Osteocyte (in vitro differentiated cells): ENCODE results near the gene ZNF385B. TPM values are rescaled to one million over a fixed set of nuclear protein-coding genes. Genes with fewer than 3 reads are reported as not detected.
"Not testable (repeated sequence)": the region's sequence is repeated elsewhere in the genome, so short reads cannot be mapped to it uniquely, and the experiment has no call there.

ENCODE experiments used
- DNase-seq: peaks from one replicate; pipeline ENCODE4 v3.0.0; 2021; ENCODE audit warnings: mixed read lengths; ENCODE audit not compliant: unreplicated experiment; ENCODE audit errors: extremely low spot score
- H3K27ac Mint-ChIP-seq: one replicate; pipeline ENCODE4 v1.8.0; 2021; ENCODE audit warnings: mild to moderate bottlenecking, mixed read lengths; ENCODE audit not compliant: unreplicated experiment
- H3K27me3 Mint-ChIP-seq: one replicate; pipeline ENCODE4 v1.8.0; 2021; ENCODE audit warnings: mixed read lengths; ENCODE audit not compliant: unreplicated experiment
- H3K36me3 Mint-ChIP-seq: one replicate; pipeline ENCODE4 v1.8.0; 2021; ENCODE audit warnings: mixed read lengths; ENCODE audit not compliant: unreplicated experiment
- H3K4me1 Mint-ChIP-seq: one replicate; pipeline ENCODE4 v1.8.0; 2021; ENCODE audit warnings: mixed read lengths; ENCODE audit not compliant: unreplicated experiment
- H3K4me3 Mint-ChIP-seq: one replicate; pipeline ENCODE4 v1.8.0; 2021; ENCODE audit warnings: mild to moderate bottlenecking, moderate library complexity, mixed read lengths; ENCODE audit not compliant: unreplicated experiment
- H3K9me3 Mint-ChIP-seq: one replicate; pipeline ENCODE4 v1.8.0; 2021; ENCODE audit warnings: mixed read lengths; ENCODE audit not compliant: unreplicated experiment
- total RNA-seq: library from RNA; stranded (reverse); gene quantifications from 2 replicates; pipeline ENCODE4 v1.2.1, GENCODE V29; 2021
- TF ChIP-seq, protein P1 (sequence below): fragments of 200-600 bp; sonication (generic); IDR thresholded peaks from 2 replicates; pipeline ENCODE4 v1.5.0; 2021; ENCODE audit warnings: antibody characterized with exemption, mild to moderate bottlenecking, moderate library complexity

The ZNF385B gene
- total RNA-seq, 1 donor from 2014 or later: 0.13 TPM

DNA sequence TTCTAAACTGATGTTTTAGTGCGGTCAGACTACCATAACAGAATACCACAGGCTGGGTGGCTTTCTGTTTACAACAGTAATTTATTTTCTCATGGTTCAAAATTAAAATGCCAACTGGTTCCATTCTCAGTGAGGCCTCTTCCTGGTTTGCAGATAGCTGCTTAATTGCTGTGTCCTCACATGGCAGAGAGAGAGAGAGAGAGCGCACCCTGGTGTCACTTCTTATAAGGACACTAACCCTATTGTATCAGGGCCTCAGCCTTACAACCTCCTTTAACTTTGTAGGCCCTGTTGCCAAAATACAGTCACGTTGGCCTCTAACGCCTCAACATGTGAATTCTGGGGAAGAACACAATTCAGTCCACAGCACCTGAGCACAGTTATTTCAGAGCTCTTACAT lies 37.5 kb upstream of the ZNF385B start:
- TF ChIP-seq, protein P1, sequence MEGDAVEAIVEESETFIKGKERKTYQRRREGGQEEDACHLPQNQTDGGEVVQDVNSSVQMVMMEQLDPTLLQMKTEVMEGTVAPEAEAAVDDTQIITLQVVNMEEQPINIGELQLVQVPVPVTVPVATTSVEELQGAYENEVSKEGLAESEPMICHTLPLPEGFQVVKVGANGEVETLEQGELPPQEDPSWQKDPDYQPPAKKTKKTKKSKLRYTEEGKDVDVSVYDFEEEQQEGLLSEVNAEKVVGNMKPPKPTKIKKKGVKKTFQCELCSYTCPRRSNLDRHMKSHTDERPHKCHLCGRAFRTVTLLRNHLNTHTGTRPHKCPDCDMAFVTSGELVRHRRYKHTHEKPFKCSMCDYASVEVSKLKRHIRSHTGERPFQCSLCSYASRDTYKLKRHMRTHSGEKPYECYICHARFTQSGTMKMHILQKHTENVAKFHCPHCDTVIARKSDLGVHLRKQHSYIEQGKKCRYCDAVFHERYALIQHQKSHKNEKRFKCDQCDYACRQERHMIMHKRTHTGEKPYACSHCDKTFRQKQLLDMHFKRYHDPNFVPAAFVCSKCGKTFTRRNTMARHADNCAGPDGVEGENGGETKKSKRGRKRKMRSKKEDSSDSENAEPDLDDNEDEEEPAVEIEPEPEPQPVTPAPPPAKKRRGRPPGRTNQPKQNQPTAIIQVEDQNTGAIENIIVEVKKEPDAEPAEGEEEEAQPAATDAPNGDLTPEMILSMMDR: peak; percentile 27
- Mint-ChIP-seq H3K4me1 (no peaks in the 10 kb centered on the region), H3K27me3 (peaks cover 21% of the 10 kb centered on the region), H3K9me3 (no peaks in the 10 kb centered on the region), H3K4me3 (no peak overlapping the region), H3K36me3 (no peaks in the 10 kb centered on the region), H3K27ac (no peak overlapping the region)
- no peak for DNase-seq

DNA sequence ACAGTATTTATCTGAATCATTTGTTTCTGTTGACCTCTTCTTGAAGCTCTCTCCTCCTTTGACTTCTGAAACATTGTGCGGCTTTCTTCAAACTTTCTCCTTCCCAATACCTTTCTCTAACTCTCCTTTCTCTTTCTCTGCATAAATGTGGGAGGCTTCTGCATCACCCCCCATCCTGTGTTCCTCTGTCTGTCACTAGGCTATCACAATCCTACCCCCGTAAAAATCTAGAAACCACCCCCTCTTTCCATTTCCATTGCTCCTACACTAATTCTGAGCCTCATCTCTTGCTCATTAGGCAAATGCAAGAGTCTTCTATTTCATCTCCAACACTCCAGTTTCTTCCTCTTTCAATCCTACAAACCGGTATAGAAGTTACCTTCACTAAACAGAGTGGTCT lies 32.2 kb upstream of the ZNF385B start:
- TF ChIP-seq, protein P1: no peak
- Mint-ChIP-seq H3K4me3 (no peak overlapping the region), H3K27ac (no peak overlapping the region), H3K4me1 (no peaks in the 10 kb centered on the region), H3K9me3 (peaks cover 8% of the 10 kb centered on the region), H3K27me3 (peaks cover 40% of the 10 kb centered on the region), H3K36me3 (no peaks in the 10 kb centered on the region)
- no peak for DNase-seq

DNA sequence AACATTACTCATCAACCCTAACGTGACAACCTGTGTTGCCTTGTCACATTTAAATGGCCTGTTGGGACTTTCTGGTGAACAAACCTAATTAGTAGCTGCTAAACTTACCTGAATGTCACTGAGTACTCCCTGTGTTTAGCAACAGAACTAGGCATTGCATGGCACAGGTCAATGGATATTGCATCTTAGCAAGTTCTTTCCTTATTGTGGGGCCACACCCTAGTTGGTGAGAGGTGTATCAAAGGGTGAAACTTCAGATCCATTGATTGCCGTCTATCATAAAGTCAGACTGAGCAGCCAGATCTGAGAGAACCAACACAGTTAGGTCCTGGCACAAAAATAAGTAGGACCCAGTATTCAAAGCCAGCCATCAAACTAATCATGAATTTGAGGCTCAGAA lies 29.8 kb upstream of the ZNF385B start:
- no peak overlapping the region for H3K4me3 Mint-ChIP-seq
- peaks cover 32% of the 10 kb centered on the region for H3K27me3 Mint-ChIP-seq
- no peak for DNase-seq
- H3K9me3 Mint-ChIP-seq: peaks cover 18% of the 10 kb centered on the region
- no peaks in the 10 kb centered on the region for H3K36me3 Mint-ChIP-seq
- TF ChIP-seq, protein P1: no peak
- H3K27ac Mint-ChIP-seq: no peak overlapping the region
- H3K4me1 Mint-ChIP-seq: no peaks in the 10 kb centered on the region

DNA sequence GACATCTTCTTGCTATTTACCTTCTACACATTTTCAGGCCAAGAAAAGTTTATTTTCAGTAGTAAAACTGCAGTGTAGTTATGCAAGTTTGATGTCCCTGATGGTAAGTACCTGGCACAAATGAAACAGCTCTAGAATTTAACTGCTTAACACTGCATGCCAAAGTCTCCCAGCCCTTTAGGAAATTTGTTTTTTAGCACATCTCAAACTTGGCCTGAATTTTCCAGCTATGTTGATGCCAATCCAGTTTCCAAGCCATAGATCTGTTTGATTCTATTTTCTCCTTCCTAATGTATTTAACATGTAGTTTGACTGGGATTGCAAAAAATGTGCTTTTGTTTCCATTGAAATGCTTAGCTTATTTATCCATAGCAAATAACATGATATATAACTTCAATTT lies 29.3 kb upstream of the ZNF385B start:
- H3K4me3 Mint-ChIP-seq: no peak overlapping the region
- no peak overlapping the region for H3K27ac Mint-ChIP-seq
- no peaks in the 10 kb centered on the region for H3K36me3 Mint-ChIP-seq
- no peaks in the 10 kb centered on the region for H3K4me1 Mint-ChIP-seq
- DNase-seq: no peak
- peaks cover 28% of the 10 kb centered on the region for H3K27me3 Mint-ChIP-seq
- peaks cover 18% of the 10 kb centered on the region for H3K9me3 Mint-ChIP-seq
- TF ChIP-seq, protein P1: no peak

DNA sequence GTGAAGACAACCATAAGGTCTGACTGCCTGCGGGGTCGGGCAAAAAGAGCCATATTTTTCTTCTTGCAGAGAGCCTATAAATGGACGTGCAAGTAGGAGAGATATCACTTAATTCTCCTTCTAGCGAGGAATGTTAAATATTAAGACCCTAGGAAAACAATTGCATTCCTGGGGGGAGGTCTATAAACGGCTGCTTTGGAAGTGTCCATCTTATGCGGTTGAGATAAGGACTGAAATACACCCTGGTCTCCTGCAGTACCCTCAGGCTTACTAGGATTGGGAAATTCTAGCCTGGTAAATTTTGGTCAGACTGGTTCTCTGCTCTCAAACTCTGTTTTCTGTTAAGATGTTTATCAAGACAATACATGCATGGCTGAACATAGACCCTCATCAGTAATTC lies 27.2 kb upstream of the ZNF385B start:
- not testable (repeated sequence) for H3K4me3 Mint-ChIP-seq, H3K27ac Mint-ChIP-seq, H3K4me1 Mint-ChIP-seq, H3K36me3 Mint-ChIP-seq, DNase-seq
- peaks cover 18% of the 10 kb centered on the region for H3K9me3 Mint-ChIP-seq
- H3K27me3 Mint-ChIP-seq: peaks cover 17% of the 10 kb centered on the region

DNA sequence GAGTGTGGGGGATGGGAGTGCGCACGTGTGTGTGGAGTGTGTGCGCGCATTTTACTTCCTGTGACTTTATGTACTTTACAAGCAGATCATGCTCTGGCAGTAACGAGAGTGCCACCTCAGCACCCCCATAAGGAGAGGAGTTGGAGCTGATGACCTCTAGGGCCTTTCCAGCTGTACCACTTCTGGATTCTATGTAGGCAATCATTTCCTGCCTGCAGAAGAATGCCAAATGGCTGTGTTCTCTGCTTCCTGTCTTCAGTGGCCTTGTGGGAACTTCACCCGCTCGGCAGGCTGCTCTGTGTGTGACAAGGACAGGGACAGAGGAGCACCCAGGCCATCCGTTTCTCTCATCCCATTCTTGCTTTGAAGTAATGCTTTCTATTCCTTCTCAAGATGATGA lies 22.8 kb upstream of the ZNF385B start:
- peaks cover 3% of the 10 kb centered on the region for H3K4me1 Mint-ChIP-seq
- DNase-seq: no peak
- H3K36me3 Mint-ChIP-seq: no peaks in the 10 kb centered on the region
- no peak overlapping the region for H3K4me3 Mint-ChIP-seq
- H3K27ac Mint-ChIP-seq: no peak overlapping the region
- H3K27me3 Mint-ChIP-seq: peaks cover 25% of the 10 kb centered on the region
- TF ChIP-seq, protein P1: no peak
- H3K9me3 Mint-ChIP-seq: peaks cover 15% of the 10 kb centered on the region
